ENCODE data around the gene FLNB.
"Not testable (repeated sequence)": the region's sequence is repeated elsewhere in the genome, so short reads cannot be mapped to it uniquely, and the experiment has no call there.

FLNB gene

DNA sequence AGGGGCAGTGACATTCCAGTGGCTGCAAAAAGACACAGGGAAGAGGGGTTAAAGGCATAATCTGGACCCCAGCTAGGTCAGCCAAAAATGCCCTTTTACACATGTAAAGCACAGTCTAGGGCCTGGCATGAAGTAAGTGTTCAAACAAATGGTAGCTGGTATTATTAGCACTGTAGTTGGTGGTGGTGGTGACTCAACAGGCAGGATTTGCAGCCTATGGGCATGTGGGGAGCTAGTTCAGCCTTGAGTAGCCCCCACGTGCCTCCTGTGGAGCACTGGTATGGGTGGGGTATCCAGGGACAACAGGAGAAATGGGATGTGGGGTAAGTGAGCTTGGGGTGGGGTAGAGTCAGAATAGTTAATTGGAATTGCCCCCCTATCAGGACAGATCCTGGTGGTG lies 175.0 kb downstream of the FLNB start:
- no peak for DNase-seq (ENCODE audit: low spot score)

DNA sequence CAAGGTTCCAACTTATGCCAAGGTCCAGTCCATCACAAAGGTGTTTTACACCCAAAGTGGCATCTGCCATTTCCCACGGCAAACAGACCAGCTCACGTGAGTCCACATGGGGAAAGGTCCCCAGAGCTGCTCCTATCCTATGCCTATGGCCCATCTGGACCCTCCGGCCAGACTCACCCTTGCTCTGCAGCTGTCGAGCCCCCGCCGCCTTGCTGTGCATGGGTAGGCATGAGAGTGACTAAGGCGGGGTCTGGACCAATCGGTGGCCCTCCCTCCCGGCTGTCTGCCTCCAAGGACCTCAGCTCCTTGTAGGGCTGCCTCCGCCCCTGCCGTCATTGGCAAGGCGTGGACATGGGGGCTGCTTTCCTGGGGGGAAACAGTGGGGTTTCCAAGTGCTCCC lies 175.7 kb downstream of the FLNB start:
- DNase-seq (ENCODE audit: low spot score): no peak

DNA sequence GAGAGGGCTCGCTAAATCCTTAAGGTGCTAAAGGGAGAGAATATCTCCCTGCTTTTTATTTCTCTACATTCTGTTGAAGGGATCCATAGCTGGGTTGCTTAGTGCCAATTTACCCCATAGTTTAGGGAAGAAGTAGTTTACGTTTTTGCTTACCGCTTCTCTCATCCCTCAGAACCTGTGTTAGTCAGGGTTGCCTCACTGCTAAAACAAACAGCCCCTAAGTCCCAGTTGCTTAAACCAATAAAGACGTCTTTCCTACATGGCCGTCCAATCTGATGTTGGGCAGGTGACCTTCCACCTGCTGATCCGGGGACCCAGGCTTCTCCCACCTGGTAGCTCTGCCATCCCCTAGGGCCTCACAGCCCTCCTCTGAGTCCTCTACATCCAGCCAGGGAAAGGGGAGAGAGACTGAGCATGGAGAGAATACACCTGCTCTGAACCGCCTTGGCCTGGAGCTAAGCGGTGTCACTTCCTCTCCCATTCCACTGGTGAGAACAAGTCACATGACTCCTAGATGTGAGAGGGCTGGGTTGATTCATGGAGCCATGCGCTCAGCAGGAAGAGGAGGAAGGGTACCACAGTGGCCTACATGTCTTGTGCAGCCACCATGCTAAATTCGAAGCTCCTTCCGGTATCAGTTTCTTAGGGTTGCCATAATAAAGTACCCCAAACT lies 176.2 kb downstream of the FLNB start:
- DNase-seq (ENCODE audit: low spot score): no peak

DNA sequence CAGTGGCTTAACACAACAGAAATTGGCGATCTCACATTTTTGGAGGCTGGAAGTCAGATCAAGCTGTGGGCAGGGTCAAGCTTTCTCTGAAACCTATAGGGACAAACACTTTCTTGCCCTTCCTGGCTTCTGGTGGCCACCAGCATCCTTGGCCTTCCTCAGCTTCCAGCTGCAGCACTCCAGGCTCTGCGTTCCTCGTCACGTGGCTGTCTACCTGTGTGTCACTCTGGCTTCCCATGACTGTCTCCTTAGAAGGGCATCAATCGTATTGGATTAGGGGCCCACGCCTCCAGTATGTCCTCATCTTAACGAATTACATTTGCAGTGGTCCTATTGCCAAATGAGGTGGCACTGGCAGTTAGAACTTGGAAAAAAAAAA lies 176.7 kb downstream of the FLNB start:
- no peak for DNase-seq (ENCODE audit: low spot score)

DNA sequence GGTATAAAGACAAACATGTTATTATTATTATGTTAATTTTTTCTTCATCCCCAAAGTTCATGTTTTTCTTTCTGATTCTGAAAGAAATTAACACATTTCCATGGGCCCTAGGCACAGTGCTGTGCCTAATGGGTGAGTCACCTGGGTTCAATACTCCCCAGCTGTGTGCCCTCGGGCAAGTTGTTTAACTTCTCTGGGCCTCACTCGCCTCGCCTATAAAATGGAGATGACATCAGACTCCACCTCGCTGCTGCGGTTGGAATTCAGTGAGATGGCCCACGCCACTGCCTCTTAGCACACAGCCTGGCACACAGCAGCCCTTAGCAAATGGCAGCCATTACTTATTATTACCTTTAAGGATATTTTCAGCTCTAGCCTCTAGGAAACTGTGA lies 179.9 kb downstream of the FLNB start:
- DNase-seq (ENCODE audit: low spot score): no peak

DNA sequence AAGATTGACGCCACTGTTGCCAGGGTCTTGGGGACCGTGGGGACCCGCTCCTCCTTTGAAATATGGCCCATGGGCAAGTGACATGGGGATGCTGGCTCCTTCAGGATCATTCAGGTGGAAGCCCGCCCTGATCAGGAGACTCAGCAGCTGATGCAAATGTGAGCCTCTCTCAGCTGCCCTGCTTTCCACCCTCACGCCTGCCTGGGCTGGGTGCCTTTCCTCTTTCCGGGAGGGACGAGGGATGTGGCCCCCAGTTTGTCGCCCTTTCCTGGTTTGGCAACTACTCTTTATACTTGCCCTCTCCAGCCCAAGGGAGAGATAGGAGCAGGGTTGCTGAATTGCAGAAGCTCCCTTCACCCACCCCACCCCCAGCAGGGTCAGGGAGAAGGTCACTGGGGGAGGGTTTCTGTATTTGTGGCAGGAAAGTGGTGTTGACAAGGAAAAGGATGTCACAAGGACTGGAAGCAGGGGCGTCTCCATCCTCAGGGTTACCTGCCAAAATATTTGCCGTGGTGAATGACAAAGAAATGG lies 180.8 kb downstream of the FLNB start:
- no peak for DNase-seq (ENCODE audit: low spot score)

DNA sequence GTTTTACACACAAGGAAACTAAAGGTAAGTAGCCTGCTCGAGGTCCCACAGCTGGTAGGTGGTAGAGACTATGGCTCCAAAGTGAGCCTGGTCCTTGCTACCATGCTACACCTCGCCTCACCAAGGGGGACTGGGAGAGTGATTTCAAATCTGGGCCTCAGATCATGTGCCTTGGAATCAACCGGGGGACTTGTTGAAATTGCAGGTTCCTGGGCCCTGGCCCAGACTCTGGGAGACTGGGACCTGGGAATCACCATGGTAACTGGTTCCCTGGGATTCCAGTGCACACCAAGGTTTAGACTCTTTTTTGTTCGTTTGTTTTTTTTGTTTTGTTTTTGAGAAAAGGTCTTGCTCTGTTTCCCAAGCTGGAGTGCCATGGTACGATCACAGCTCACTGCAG lies 181.5 kb downstream of the FLNB start:
- DNase-seq (ENCODE audit: low spot score): no peak

DNA sequence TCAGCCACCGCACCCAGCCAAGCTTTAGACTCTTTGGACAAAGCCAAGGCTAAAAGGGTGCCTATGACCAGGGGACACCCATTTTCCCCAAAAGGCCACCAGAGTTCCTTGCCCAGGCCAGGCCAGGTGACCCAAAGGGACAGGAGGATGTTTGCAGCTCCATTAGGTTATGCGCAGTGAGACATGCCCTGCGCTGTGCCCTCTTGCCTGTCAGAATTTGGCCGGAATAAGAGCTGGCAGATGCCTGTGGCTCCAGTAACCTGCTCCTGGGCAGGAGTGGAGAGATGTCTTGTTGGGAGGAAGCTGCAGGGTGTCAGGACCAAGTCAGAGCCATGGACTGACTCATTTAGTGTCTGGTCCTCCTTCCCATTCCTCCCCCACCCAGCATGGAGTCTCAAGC lies 182.1 kb downstream of the FLNB start:
- DNase-seq (ENCODE audit: low spot score): no peak

DNA sequence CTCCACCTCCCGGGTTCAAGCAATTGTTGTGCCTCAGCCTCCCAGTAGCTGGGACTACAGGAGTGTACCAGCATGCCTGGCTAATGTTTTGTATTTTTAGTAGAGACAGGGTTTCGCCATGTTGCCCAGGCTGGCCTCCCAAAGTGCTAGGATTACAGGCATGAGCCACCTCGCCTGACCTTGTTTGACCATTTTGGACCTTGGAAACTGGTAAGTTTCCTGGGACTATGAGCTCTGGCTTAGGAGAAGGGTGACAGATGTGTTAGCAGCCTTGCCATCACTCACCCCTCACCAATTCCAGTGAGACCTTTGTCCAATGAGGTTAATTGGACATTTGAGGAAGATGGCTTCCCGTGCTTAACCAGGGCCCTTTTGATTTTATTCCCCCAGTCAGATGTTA lies 182.7 kb downstream of the FLNB start:
- DNase-seq (ENCODE audit: low spot score): no peak

DNA sequence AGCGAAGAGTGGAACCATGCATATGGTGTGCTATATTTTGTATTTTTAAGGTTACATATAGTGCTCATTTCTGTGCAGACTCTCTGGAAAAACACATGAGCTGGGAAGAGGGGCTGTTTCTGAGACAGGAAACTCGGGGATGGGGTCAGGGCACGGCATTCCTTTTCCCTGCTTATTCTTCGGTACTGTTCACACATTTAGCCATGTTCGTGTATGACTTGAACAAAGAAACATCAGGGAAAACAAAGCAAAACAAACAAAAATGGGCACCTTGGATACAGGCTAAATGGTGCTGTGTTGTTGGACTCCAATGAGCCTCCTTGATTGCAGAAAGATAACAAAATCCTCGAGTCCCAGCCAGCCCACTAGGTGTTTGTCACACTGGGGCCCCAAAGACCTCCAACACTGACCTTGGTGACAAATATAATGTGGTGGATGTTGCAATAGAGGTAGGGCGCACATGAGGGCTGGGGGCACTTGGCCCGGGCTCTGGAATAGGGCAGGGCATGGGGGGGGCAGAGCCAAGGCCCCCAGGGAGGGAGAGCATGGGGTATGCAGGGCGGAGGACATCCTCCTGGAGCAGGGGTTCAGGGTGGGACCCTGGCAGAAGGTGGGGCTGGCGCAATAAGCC lies 183.3 kb downstream of the FLNB start:
- no peak for DNase-seq (ENCODE audit: low spot score)

DNA sequence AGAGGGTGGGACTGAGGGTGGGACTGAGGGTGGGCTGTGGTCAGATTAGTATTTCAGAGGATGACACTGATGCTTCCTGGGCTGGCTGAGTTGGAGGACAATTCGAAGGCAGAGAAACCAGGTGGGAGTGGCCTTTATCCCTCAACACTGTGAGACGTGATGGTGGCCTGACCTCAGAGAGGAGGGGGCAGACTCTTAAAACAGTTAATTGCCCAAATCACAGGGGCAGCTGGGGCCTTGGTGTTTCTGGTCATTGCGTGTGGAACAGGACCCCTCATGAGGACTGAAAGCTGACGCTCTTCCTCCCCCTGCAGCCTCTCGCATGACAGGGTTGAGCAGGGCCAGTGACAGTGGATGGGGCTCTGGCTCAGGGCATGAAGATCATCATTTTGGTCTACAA lies 183.8 kb downstream of the FLNB start:
- no peak for DNase-seq (ENCODE audit: low spot score)

DNA sequence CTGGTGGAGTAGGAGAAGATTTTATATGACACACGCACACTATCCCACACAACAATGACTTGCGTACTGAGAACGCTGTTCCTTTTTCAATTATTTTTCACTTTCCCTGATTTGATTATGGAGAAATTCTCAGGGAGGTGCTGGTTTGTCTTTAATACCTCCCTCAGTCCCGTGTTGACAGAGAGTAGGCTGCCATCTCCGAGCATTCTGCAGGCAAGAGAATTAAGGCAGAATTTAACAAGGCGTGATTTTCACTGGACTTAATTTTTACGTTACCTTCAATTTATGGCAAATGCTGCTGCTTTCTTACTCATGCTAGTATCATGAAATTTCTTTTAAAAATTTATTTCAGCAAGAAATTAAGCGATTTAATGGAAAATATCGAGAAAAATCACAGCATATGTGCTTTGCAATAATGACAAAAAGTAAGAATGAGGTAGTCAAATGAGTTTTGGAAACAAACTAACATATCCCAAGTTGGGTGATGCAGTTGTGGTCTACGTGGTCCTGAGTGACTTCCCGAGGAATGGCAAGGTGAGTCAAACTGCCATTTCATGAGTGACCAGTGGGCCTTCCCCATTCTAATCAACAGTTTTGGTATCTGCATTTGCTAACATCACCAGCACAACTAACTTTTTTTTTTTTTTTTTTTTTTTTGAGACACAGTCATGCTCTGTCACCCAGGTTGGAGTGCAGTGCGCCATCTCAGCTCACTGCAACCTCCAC lies 185.6 kb downstream of the FLNB start:
- DNase-seq (ENCODE audit: low spot score): no peak

DNA sequence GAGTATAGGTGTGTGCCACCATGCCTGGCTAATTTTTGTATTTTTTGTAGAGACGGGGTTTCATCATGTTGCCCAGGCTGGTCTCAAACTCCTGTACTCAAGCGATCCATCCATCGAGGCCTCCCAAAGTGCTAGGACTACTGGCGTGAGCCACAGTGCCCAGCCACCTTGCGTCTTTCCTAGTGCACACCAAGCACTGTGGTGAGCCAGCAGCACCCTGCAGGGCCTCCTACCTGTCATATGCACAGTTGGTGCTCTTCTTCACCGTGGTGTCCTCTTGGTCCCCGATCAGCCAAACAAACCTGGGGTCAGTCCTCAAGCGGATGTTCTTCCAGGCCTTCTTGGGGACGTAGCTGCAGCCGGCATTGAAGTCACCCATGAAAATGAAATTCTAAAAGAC lies 189.4 kb downstream of the FLNB start:
- DNase-seq (ENCODE audit: low spot score): no peak

DNA sequence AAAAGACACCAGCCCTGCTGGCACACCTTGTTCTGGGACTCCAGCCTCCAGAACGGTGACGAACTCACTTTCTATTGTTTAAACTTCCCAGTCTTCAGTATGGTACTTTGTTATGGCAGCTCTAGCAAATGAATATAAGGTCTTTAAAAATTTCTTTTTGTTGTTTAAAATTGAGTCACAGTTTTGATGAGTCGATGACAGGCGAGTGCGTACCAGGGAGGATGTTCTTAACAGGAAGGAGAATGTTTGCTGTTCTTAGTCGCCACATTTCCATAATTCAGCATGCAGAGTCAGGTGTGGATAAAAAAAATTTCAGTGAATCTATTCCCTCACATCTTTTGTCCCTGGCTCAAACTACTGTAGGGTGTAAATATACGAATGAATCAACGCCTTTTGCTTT lies 190.1 kb downstream of the FLNB start:
- no peak for DNase-seq (ENCODE audit: low spot score)

DNA sequence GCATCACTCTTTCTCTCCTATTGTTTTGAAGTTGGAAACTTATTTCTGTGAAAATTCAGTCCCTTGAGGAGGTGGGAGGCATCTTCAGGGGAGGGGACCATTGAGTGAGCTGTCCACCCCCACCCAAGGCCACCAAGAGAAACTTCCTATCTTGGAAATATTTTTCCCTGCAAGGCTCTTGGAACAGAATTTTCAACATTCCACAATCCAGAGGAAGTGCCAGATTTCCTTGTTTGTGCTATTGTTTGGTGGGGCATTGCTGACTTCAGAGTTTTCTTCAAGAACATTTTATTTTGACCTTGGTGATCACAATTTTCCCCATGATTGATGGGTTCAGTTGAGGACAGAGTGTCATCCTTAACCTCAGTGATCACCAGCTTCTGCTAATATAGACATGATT lies 190.6 kb downstream of the FLNB start:
- no peak for DNase-seq (ENCODE audit: low spot score)

DNA sequence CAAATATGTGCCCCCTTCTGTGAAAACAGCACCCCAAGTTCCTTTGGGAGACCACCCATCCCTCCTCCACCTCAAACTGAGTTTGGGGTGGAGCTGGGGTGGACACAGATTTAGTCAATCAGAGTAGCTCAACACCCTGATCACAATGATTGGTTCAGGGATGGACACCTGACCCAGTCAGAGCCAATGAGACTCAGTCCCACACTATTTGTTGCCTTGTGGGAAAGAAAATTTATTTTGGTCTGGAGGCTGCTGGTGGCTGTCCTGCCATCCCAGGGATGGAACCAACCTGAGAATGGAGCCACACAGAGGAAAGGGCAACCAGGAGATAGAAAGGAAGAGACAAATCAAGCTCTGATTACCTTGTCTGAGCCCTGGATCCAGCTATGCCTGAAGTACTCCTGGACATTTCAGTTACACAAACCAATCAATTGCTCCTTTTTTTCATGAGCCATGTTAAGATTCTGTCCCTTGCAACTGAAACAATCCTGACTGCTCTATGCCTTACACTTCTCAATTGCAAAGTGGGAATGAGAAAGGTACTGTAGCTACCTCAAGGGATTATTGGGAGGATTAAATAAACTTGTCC lies 192.0 kb downstream of the FLNB start:
- no peak for DNase-seq (ENCODE audit: low spot score)

DNA sequence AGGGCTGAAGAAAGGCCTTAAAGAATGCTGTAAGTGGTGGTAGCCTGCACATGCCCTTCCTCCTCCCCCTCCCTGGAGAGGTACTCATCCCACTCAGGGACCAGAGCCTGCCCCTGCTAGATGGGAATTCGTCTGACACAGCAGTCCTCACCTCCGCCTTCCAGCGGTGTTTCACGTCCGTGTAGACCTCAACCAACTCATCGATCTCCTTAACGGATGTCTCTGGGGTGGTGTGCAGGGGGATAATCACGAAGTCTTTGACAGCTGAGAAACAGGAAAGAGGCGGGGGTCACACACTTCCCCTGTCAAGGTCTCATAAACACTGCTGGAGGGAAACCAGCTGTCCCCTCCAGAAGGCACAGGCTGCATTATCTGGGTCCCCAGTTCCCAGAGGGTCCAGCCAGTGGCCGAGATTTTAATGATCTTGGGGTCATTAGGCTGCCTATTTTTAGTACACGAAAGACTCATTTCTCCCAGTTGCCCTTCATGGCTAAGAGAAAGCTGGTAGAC lies 192.7 kb downstream of the FLNB start:
- DNase-seq (ENCODE audit: low spot score): no peak

DNA sequence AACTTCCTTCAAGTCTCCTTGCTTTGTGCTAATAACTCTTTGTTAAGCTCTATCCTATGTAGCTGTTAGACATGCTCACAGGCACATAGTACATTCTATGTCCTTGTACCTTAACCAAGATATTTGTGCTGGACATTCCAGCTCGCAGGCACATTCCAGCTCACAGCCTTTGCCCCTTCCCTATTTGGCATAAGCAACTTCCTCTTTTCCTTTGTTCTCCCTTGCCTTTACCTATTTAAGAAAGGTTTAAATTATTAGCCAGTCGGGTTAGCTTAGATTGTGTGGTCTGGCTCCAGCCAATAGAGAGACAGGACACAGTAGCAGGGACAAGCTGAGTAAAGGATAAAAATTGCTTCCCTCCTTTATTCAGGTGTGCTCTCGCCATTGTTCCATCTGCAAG lies 193.2 kb downstream of the FLNB start:
- DNase-seq (ENCODE audit: low spot score): not testable (repeated sequence)

DNA sequence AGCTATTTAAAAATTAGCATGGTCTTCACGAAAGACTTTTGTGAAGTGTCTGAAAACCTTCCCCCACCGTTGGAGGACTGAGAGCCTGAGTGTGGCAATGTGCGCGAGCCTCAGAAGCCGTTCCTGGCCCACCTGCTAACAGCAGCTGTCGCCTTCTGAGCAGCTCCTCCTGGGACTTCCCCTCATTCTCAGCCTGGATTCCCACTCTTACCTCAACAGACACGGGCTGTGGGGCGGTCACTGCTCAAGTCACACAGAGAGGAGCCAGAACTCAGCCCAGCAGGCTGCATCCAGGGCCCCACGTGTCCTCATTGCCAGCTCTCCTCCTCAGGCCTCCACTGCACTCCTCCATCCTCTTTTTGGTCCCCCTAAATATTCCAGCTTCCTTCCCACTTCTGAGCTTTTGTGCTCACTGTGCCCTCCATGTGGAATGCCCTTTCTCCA lies 194.7 kb downstream of the FLNB start:
- no peak for DNase-seq (ENCODE audit: low spot score)

DNA sequence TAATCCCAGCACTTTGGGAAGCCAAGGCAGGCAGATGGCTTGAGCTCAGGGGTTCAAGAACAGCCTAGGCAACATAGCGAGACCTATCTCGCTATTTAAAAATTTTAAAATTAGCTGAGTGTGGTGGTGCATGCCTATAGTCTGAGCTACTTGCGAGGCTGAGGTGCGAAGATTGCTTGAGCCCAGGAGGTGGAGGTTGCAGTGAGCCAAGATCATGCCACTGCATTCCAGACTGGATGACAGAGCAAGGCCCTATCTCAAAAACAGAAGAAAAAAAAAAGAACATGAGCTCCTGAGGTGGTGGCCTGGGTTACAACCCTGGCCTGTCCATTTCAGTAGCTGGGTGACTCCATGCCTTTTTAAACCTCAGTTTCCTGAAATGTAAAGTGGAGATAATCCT lies 195.3 kb downstream of the FLNB start:
- no peak for DNase-seq (ENCODE audit: low spot score)

DNA sequence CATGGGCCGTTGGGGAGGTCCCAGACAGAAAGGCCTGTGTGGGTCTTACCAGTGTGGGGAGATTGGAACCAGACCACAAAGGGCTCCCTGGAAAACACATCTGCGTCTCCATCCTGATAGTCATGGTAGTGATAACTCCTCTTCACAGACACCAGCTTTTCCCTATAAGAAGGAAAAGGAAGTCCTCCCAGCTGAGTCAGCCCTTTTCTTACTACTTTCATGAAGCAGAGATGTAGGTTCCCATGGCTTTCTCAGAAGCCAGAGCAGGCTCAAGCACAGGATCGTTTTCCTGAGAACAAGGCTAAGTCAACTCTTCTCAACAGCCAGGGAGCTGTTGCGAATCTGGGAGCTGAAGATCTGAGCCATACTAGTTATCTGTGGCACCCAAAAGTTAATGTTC lies 196.5 kb downstream of the FLNB start:
- no peak for DNase-seq (ENCODE audit: low spot score)

DNA sequence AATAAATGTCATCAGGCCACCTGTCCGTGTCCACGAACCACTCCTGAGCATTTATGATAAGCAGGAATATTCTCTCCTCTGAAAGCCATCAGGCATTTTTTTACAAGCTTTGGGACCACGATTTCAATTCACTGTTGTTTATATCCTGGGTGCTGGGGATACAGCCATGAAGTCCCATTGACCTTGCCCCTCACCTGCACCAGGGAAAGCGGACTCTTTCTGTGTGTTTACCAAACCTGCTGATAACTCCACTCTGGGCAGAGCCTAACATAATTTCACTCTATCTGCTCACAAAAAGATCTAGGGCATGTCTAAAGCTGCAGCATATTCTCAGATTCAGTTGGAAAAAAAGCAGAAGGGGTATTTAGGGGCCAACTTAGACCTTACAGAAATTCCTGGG lies 197.8 kb downstream of the FLNB start:
- DNase-seq (ENCODE audit: low spot score): no peak

All from COLO829 (cell line).